ENCODE results near the gene SOD2. TPM values are rescaled to one million over a fixed set of nuclear protein-coding genes. Genes with fewer than 3 reads are reported as not detected.

SOD2 gene
- polyA plus RNA-seq, 4 donors, result 110 to 126 (median 119) TPM

GRCh38 chr6:159645640-159646039 is 47.4 kb downstream of the SOD2 start:
- DNase-seq (ENCODE audit: low read depth in 4 of 4, low spot score in 3 of 4), result no peak

Other genes with a start within 250 kb of the SOD2 start
- 100 to 1,000 TPM; 112 to 148 (median 141) TPM for gene WTAP, start 34.3 kb upstream of the SOD2 start, polyA plus RNA-seq (ENCODE audit: insufficient read length in 4 of 4)
- gene ACAT2, start 68.8 kb upstream of the SOD2 start, polyA plus RNA-seq (ENCODE audit: insufficient read length in 4 of 4), result 10 to 100 TPM; 44.0 to 56.8 (median 48.8) TPM
- 100 to 1,000 TPM; 253 to 279 (median 268) TPM for gene TCP1, start 96.4 kb upstream of the SOD2 start, polyA plus RNA-seq (ENCODE audit: insufficient read length in 4 of 4)
- 10 to 100 TPM; 67.3 to 77.0 (median 67.5) TPM for gene MRPL18, start 97.2 kb upstream of the SOD2 start, polyA plus RNA-seq (ENCODE audit: insufficient read length in 4 of 4)
- gene PNLDC1, start 107.0 kb upstream of the SOD2 start, polyA plus RNA-seq (ENCODE audit: insufficient read length in 4 of 4), result 1 to 10 TPM in 1 of 4 donors, under 1 TPM in 3; 0.25 to 1.3 (median 0.35) TPM
- gene MAS1, start 197.7 kb upstream of the SOD2 start, polyA plus RNA-seq (ENCODE audit: insufficient read length in 4 of 4), result under 1 TPM in 3 of 4 donors, not detected in 1; 0.03 TPM

All from right renal pelvis (tissue), 4 donors.